NCI-H1417 (cell line): ENCODE results near the gene HVCN1.

Experiments
- DNase-seq, 3 experiments: peaks; one replicate each; lab custom pipeline; 2025; lab: John Stamatoyannopoulos, UW

The HVCN1 gene

DNA sequence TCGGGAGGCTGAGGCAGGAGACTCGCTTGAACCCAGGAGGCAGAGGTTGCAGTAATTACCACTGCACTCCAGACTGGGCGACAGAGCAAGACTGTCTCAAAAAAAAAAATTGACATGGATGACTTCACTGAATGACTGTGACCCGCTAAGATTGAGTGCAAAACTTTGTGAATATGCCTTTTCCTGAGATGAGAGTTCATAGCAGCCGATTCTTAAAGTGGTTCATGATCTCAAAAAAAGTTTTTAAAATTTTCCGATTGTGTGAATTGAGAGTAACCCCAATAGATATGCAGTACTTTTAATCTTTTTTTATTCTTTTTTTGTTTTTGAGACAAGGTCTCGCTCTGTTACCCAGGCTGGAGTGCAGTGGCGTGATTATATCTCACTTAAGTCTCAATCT, 73.7 kb downstream of the HVCN1 start:
- DNase-seq: no peak

DNA sequence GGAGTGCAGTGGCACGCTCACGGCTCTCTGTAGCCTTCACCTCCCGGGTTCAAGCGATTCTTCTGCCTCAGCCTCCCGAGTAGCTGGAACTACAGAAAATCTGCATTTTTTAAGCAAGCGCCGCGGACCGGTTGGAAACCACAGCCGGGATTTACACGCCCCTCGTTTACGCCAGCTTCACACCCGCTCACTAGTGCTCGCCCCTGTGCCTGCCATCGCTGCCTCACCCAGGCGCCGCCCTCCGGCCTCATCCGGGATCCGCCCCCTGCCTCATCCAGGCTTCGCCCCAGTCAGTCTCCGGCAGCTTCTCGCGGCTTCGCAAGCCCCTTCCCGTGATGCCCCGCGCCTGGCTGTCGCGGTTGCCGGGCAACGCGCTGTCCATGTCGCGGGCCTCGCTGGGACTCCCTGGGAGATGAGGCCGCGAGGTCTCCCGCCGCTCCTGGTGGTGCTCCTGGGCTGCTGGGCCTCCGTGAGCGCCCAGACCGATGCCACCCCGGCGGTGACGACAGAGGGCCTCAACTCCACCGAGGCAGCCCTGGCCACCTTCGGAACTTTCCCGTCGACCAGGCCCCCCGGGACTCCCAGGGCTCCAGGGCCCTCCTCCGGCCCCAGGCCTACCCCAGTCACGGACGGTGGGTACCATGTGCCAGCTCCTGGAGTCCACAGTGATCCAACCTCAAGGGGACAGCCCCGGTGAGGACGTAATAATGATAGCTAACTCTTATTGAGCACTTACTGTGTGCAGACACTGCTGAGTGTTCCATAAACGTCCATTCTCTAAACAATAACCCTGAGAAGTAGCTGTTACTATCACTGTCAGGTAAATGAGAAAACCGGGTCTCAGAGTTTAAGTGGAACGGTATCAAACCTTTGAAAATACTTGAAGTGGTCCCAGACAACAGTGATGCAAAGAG, 74.9 kb downstream of the HVCN1 start, which contains the start of gene TCTN1:
Gene TCTN1, plus strand, starts transcription at position 359 of the 914 bp plus-strand sequence. Its CDS starts 54 bp downstream, at position 413.
- DNase-seq: peak; percentile 97 to 98 (median 97)

DNA sequence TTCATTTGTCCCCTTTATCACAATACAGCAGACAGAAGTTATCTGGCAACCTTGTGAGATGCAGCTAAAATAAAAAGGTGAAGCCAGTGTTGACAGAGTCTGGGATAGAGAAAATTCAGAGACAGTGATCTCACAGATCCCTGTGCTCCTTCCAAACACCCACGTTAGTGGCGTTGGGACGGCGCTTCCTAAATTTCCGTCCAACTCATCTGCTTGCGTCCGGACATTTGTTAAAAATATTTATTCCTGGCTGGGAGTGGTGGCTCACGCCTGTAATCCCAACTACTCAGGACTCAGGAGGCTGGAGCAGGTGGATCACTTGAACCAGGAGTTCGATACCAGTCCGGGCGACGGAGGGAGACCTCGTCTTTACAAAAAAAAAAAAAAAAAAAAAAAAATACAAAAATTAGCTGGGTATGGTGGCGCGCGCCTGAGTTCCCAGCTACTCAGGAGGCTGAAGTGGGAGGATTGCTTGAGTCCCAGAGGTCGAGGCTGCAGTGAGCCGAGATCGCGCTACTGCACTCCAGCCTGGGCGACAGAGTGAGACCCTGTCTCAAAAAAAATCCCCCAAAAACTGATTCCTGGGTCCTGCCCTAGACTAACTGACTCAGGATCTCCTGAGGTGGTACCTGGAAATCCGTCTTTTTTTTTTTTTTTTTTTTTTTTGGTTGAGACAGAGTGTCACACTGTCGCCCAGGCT, 75.7 kb downstream of the HVCN1 start:
- no peak for DNase-seq

DNA sequence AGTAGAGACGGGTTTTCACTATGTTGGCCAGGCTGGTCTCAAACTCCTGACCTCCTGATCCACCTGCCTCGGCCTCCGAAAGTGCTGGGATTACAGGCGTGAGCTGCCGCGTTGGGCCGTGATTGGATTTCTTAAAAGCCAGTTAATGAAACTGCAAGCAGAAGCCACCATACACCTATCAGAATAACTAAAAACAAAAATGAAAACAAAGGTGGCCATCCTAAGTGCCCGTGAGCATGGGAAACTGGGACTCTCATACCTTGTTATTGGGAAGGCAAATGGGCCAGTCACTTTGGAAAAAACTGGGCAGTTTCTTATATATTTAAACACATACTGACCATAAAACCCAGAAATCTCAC, 82.7 kb downstream of the HVCN1 start:
- no peak for DNase-seq

DNA sequence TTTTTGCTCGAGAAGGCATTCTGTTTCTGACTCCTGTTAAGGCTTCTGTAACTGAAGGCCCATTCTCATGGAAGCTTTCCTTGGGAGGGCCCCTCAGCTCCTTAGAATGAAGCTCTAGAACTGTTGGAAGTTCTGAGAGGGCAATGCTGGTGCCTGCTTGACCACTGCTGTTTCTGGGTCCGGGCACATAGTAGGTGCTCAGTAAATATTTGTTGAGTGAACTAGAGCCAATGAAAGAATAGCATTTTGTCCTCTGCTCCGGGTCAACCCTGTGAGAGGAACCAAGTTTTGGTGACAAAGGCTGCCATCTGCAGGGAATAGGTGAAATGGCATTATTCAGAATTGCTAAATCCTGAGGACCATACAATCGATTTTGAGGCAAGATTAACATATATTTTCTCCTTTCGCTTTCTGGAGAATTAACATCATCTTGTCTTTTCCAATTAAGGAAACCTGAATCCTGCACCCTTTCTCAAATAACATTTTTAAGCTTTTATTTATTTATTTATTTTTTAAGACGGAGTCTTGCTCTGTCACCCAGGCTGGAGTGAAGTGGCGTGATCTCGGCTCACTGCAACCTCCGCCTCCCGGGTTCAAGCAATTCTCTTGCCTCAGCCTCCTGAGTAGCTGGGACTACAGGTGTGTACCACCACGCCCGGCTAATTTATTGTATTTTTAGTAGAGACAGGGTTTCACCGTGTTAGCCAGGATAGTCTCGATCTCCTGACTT, 86.7 kb downstream of the HVCN1 start:
- DNase-seq: peak; percentile 36 to 79 (median 75)

DNA sequence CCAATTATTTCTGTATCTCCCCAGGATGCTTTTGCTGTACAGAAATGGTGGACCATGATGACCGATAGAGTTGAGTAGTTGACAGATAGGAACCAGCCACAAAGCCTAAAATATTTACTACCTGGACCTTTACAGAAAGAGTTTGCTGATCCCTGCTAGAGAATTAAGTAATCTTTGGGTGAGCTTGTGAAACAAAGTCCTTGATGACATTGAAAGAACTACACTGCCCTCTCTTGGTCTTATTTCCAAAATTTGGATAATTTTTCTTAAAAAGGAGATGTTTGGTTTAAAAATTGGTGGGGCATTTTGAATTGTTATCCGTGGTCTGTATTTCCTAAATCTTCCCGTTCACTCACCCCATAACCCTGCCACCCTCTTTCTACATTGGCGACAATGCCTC, 88.7 kb downstream of the HVCN1 start:
- DNase-seq: peak in 2 of 3 experiments; percentile 11 to 53

DNA sequence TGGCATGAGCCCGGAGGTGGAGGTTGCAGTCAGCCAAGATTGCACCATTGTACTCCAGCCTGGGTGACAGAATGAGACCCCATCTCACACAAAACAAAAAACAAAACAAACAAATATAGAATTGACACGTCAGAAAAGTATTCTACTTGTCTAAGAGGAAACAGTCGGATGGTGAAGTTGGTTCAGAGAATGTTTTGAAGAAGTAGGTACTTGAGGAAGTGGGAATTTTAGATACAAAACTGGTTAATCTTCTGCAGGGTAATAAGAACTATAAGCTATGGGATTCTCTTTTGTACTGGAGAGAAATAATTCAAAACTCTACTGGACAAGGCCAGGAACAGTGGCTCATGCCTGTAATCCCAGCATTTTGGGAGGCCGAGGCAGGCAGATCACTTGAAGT, 89.6 kb downstream of the HVCN1 start:
- no peak for DNase-seq
